Upper lobe of right lung (tissue), 1 donor: ENCODE measurements around the gene DCUN1D3. TPM values are rescaled to one million over a fixed set of nuclear protein-coding genes. Genes with fewer than 3 reads are reported as not detected.

Experiments used
- ATAC-seq: fragments of 200-7000 bp; cut with Tn5 transposase; one replicate; pipeline ENCODE4 v1.9.1; 2020; ENCODE audit warnings: mild to moderate bottlenecking, moderate library complexity
- DNase-seq: peaks from one replicate; pipeline ENCODE4 v3.0.0-alpha.2; 2020
- H3K27ac ChIP-seq: fragments of 200-600 bp; one replicate; pipeline ENCODE4 v1.8.0; 2022
- H3K27me3 ChIP-seq: fragments of 200-600 bp; one replicate; pipeline ENCODE4 v1.8.0; 2022; ENCODE audit warnings: mild to moderate bottlenecking
- H3K36me3 ChIP-seq: fragments of 200-600 bp; one replicate; pipeline ENCODE4 v1.8.0; 2022
- H3K4me1 ChIP-seq: fragments of 200-600 bp; one replicate; pipeline ENCODE4 v1.8.0; 2022
- H3K4me3 ChIP-seq: fragments of 200-600 bp; one replicate; pipeline ENCODE4 v1.8.0; 2022; ENCODE audit warnings: mild to moderate bottlenecking
- H3K9me3 ChIP-seq: fragments of 200-600 bp; one replicate; pipeline ENCODE4 v1.8.0; 2022
- CTCF ChIP-seq: fragments of 200-600 bp; IDR thresholded peaks from one replicate; pipeline ENCODE4 v1.8.0; 2022; ENCODE audit warnings: antibody characterized with exemption
- intact Hi-C: fragments of 100-400 bp; cut with DNase I; formaldehyde crosslinking; loops from one replicate; pipeline ENCODE4 v1.11.0; 2022
- total RNA-seq: library from RNA; stranded (reverse); fragmentation: NEBNext Ultra II Directional; extraction: Animal tissue kit (Norgen Biotek cat#: 25700); gene quantifications from one replicate; pipeline ENCODE4 v1.2.1, GENCODE V29; 2021
- donor health status: DM: no; HTN: yes; CAD: no; lungs with severe emphysema.

Gene DCUN1D3
- total RNA-seq, 1 donor from 2014 or later, result 28.7 TPM

DNA sequence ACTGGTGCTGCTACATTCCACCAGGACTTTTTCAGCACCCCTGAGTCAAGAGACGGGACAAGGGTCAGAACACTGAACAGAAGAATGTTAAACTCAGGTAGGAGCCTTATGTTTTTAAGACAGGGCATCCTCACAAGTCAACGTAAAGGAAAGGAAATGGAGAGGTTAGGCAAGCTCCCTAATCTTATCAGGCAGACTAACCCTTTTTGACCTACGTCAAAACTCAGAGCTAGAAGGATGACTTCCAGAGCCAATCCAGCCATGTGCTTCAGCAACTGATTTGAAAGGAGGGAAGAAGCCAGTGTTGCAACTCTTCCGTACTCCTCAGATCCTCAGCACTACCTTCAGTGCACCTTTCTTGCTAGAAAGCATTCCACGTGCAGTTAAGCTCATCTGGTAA is 47.0 kb downstream of the DCUN1D3 start:
- no peak for TF ChIP-seq CTCF
- no peak for DNase-seq
- ATAC-seq, result no peak
- H3K27me3 ChIP-seq, result no peaks in the 10 kb centered on the region
- H3K27ac ChIP-seq, result peak overlapping the region; percentile 89
- H3K4me1 ChIP-seq, result peaks cover 59% of the 10 kb centered on the region
- intact Hi-C loops, result no loop called here
- H3K36me3 ChIP-seq, result no peaks in the 10 kb centered on the region
- no peak overlapping the region for H3K4me3 ChIP-seq
- no peaks in the 10 kb centered on the region for H3K9me3 ChIP-seq

- Histone ChIP-seq H3K4me1 (peaks cover 55% of the 10 kb centered on the region), H3K27me3 (no peaks in the 10 kb centered on the region), H3K36me3 (no peaks in the 10 kb centered on the region), H3K27ac (peak overlapping the region; percentile 89), H3K9me3 (no peaks in the 10 kb centered on the region), H3K4me3 (no peak overlapping the region)
- TF ChIP-seq CTCF, result no peak
- DNase-seq (peak; percentile 83), ATAC-seq (peak; percentile 90)
- intact Hi-C loops, result no loop called here
These were observed 48.6 kb downstream of the DCUN1D3 start for GRCh38 chr16:20851601-20852000.

GRCh38 chr16:20850981-20851380 is 49.2 kb downstream of the DCUN1D3 start:
- H3K9me3 ChIP-seq, result no peaks in the 10 kb centered on the region
- ATAC-seq, result peak; percentile 36
- H3K4me1 ChIP-seq, result peaks cover 52% of the 10 kb centered on the region
- H3K4me3 ChIP-seq, result no peak overlapping the region
- no peaks in the 10 kb centered on the region for H3K36me3 ChIP-seq
- peak overlapping the region; percentile 89 for H3K27ac ChIP-seq
- no peak for DNase-seq
- TF ChIP-seq CTCF, result no peak
- H3K27me3 ChIP-seq, result no peaks in the 10 kb centered on the region
- intact Hi-C loops, result no loop called here

- peak overlapping the region; percentile 89 for H3K27ac ChIP-seq
- H3K36me3 ChIP-seq, result no peaks in the 10 kb centered on the region
- H3K4me1 ChIP-seq, result peaks cover 56% of the 10 kb centered on the region
- ATAC-seq (peak; percentile 81), DNase-seq (peak; percentile 72)
- no peaks in the 10 kb centered on the region for H3K9me3 ChIP-seq
- H3K4me3 ChIP-seq, result no peak overlapping the region
- H3K27me3 ChIP-seq, result no peaks in the 10 kb centered on the region
- intact Hi-C loops, result loop anchor here (5.0 kb wide), 1 partner anchor 238 kb away; no protein-coding TSS in a partner anchor
- peak; percentile 99 for TF ChIP-seq CTCF
These were observed 50.4 kb downstream of the DCUN1D3 start for GRCh38 chr16:20849589-20850390.

GRCh38 chr16:20847550-20847949 is 52.6 kb downstream of the DCUN1D3 start:
- no peaks in the 10 kb centered on the region for H3K36me3 ChIP-seq

More at GRCh38 chr16:20847550-20847949, 52.6 kb downstream of the DCUN1D3 start:
- no peak overlapping the region for H3K27ac ChIP-seq
- H3K27me3 ChIP-seq, result no peaks in the 10 kb centered on the region
- H3K4me3 ChIP-seq, result no peak overlapping the region
- no peak for TF ChIP-seq CTCF
- intact Hi-C loops, result loop anchor here (5.0 kb wide), 1 partner anchor 240 kb away; no protein-coding TSS in a partner anchor
- DNase-seq, result no peak
- peaks cover 36% of the 10 kb centered on the region for H3K4me1 ChIP-seq
- ATAC-seq, result no peak
- H3K9me3 ChIP-seq, result no peaks in the 10 kb centered on the region
